Bronchial epithelial cell (primary cell): ENCODE results near the gene PTPN5. TPM values are rescaled to one million over a fixed set of nuclear protein-coding genes. Genes with fewer than 3 reads are reported as not detected.

Experiments
- DNase-seq: peaks from one replicate; pipeline ENCODE4 v3.0.0-alpha.2; 2010; ENCODE audit warnings: low read depth
- FAIRE-seq: peaks from 2 replicates; lab custom pipeline; 2011; peaks lifted over from hg19 to GRCh38; lab: Jason Lieb, UNC
- H3K27me3 ChIP-seq: 2 replicates; pipeline ENCODE4 v1.5.1; 2011; ENCODE audit warnings: low read length; ENCODE audit not compliant: control insufficient read depth, insufficient read depth
- H3K36me3 ChIP-seq: 2 replicates; pipeline ENCODE4 v1.5.1; 2011; ENCODE audit warnings: low read length; ENCODE audit not compliant: control insufficient read depth, insufficient read depth
- H3K4me3 ChIP-seq: 2 replicates; pipeline ENCODE4 v1.5.1; 2011; ENCODE audit warnings: mild to moderate bottlenecking, low read depth, low read length, control low read depth
- CTCF ChIP-seq: IDR thresholded peaks from 2 replicates; pipeline ENCODE4 v1.5.1; 2011; ENCODE audit warnings: mild to moderate bottlenecking, moderate library complexity, low read length, control low read depth, inconsistent platforms; ENCODE audit not compliant: insufficient read depth, severe bottlenecking
- total RNA-seq: library from RNA; depleted of rRNA; stranded (reverse); fragments of >200 nt; gene quantifications from 2 replicates; pipeline ENCODE4 v1.2.1, GENCODE V29; 2014

PTPN5 gene
- total RNA-seq, 1 donor from 2014 or later, result not detected

- DNase-seq, result no peak
- Histone ChIP-seq H3K4me3 (no peak within 1 kb of the TSS), H3K27me3 (no peaks in the 10 kb centered on the region), H3K36me3 (no peaks in the 10 kb centered on the region)
- FAIRE-seq, result no peak
- no peak for TF ChIP-seq CTCF
Measured at GRCh38 chr11:18726040-18726439, 65.6 kb downstream of the PTPN5 start, which contains the start of gene IGSF22. Gene IGSF22 (minus strand): TSS chr11:18726188. CDS start chr11:18724236, 1,952 bp downstream.

GRCh38 chr11:18723991-18724390, 67.6 kb downstream of the PTPN5 start:
- TF ChIP-seq CTCF, result no peak
- Histone ChIP-seq H3K36me3 (no peaks in the 10 kb centered on the region), H3K4me3 (no peak overlapping the region), H3K27me3 (no peaks in the 10 kb centered on the region)
- no peak for DNase-seq
- FAIRE-seq, result no peak

- Histone ChIP-seq H3K4me3 (no peak overlapping the region), H3K27me3 (no peaks in the 10 kb centered on the region), H3K36me3 (no peaks in the 10 kb centered on the region)
- TF ChIP-seq CTCF, result no peak
- DNase-seq, result no peak
- no peak for FAIRE-seq
Measured at GRCh38 chr11:18722293-18722637, 69.3 kb downstream of the PTPN5 start.

GRCh38 chr11:18721561-18722292, 69.9 kb downstream of the PTPN5 start:
- H3K4me3 ChIP-seq, result peak overlapping the region; percentile 35
- peak; percentile 57 for DNase-seq
- no peaks in the 10 kb centered on the region for H3K27me3 ChIP-seq
- no peaks in the 10 kb centered on the region for H3K36me3 ChIP-seq
- FAIRE-seq, result no peak
- peak; percentile 85 for TF ChIP-seq CTCF

GRCh38 chr11:18720808-18721560, 70.6 kb downstream of the PTPN5 start:
- peak overlapping the region; percentile 35 for H3K4me3 ChIP-seq
- DNase-seq, result peak; percentile 60
- FAIRE-seq, result no peak
- H3K36me3 ChIP-seq, result no peaks in the 10 kb centered on the region
- no peaks in the 10 kb centered on the region for H3K27me3 ChIP-seq
- TF ChIP-seq CTCF, result no peak
